GM12878 (cell line): Measurements from ENCODE around the gene DAAM2. TPM values are rescaled to one million over a fixed set of nuclear protein-coding genes. Genes with fewer than 3 reads are reported as not detected.

Experiments used
- ATAC-seq: fragments of 200-7000 bp; cut with Tn5 transposase; 3 replicates; pipeline ENCODE4 v1.9.1; 2020; ENCODE audit warnings: mild to moderate bottlenecking, moderate library complexity
- BruUV-seq: library from RNA; stranded (reverse); fragments of 400-500 nt; replicated peaks from 2 replicates; lab custom pipeline; 2021; lab: Mats Ljungman, UMichigan
- CTCF ChIA-PET: fragments of 300-600 bp; sonication (Branson Sonifier 250); formaldehyde crosslinking; extraction: SDS; loops from one replicate; lab custom pipeline; 2021; ENCODE audit warnings: inconsistent platforms; lab: Yijun Ruan, JAX
- POLR2A ChIA-PET: fragments of 350-600 bp; formaldehyde crosslinking; extraction: SDS; loops from one replicate; lab custom pipeline; 2021; ENCODE audit warnings: inconsistent platforms; lab: Charles Lee
- RAD21 ChIA-PET: fragments of 300-600 bp; sonication (Branson Sonifier 250); formaldehyde crosslinking; loops from one replicate; lab custom pipeline; 2023; ENCODE audit warnings: antibody characterized with exemption; ENCODE audit not compliant: unreplicated experiment; lab: Charles Lee
- SMC1A ChIA-PET: fragments of 300-600 bp; sonication (Branson Sonifier 250); formaldehyde crosslinking; loops from one replicate; lab custom pipeline; 2023; ENCODE audit not compliant: unreplicated experiment, uncharacterized antibody; lab: Charles Lee
- DNase-seq: peaks from one replicate; pipeline ENCODE4 v3.0.0-alpha.2; 2011; ENCODE audit warnings: low read depth, low spot score
- FAIRE-seq: peaks from 3 replicates; lab custom pipeline; 2011; peaks lifted over from hg19 to GRCh38; lab: Jason Lieb, UNC
- H2AFZ ChIP-seq: 2 replicates; pipeline ENCODE4 v1.6.0; 2011; ENCODE audit warnings: low read depth, low read length, control low read depth; ENCODE audit not compliant: control insufficient read depth
- H3K27ac ChIP-seq: 2 replicates; pipeline ENCODE4 v1.5.1; 2011; ENCODE audit warnings: control low read depth; ENCODE audit not compliant: control insufficient read depth, insufficient read depth
- H3K27me3 ChIP-seq, 2 experiments: replicated peaks in 1 of 2; 2 replicates each; pipeline versions ENCODE4 v1.6.0 to v1.6.1; 2011; ENCODE audit warnings: low read length in 1 of 2; ENCODE audit not compliant: control insufficient read depth in 2 of 2, insufficient read depth in 2 of 2
- H3K36me3 ChIP-seq, 2 experiments: 2 replicates each; pipeline ENCODE4 v1.5.1; 2011; ENCODE audit warnings: low read length in 1 of 2; ENCODE audit not compliant: control insufficient read depth in 2 of 2, insufficient read depth in 2 of 2
- H3K4me1 ChIP-seq: 2 replicates; pipeline ENCODE4 v1.6.1; 2011; ENCODE audit warnings: mild to moderate bottlenecking, low read length, moderate library complexity, mixed read lengths; ENCODE audit not compliant: control insufficient read depth, insufficient read depth
- H3K4me2 ChIP-seq: 2 replicates; pipeline ENCODE4 v1.6.0; 2011; ENCODE audit warnings: control low read depth; ENCODE audit not compliant: control insufficient read depth, insufficient read depth
- H3K4me3 ChIP-seq: fragments of 200-600 bp; sonication (generic); 2 replicates; pipeline ENCODE4 v1.5.1; 2016
- H3K79me2 ChIP-seq: 2 replicates; pipeline ENCODE4 v1.6.0; 2011; ENCODE audit warnings: low read length; ENCODE audit not compliant: control insufficient read depth, insufficient read depth
- H3K9ac ChIP-seq: 2 replicates; pipeline ENCODE4 v1.8.0; 2011; ENCODE audit warnings: low read length, control low read depth, mixed read lengths; ENCODE audit not compliant: control insufficient read depth, insufficient read depth
- H3K9me3 ChIP-seq: replicated peaks from 3 replicates; pipeline ENCODE4 v1.5.1; 2011; ENCODE audit warnings: mild to moderate bottlenecking, low read length; ENCODE audit not compliant: control insufficient read depth, insufficient read depth
- H4K20me1 ChIP-seq: 2 replicates; pipeline ENCODE4 v1.6.0; 2011; ENCODE audit not compliant: control insufficient read depth, insufficient read depth
- BRCA1 ChIP-seq: IDR thresholded peaks from 2 replicates; pipeline ENCODE4 v1.6.1; 2011; ENCODE audit warnings: low read depth, low read length, improper control_type of control experiment
- CBFB ChIP-seq: IDR thresholded peaks from 2 replicates; pipeline ENCODE4 v1.6.1; 2016; ENCODE audit warnings: antibody characterized with exemption, low read depth
- CHD2 ChIP-seq: IDR thresholded peaks from 2 replicates; pipeline ENCODE4 v1.6.1; 2011; ENCODE audit warnings: low read depth, low read length, improper control_type of control experiment, borderline replicate concordance
- E4F1 ChIP-seq: fragments of 450-650 bp; IDR thresholded peaks from 2 replicates; pipeline ENCODE4 v1.6.1; 2018; ENCODE audit warnings: borderline replicate concordance, mild to moderate bottlenecking; ENCODE audit not compliant: partially characterized antibody
- FOXM1 ChIP-seq: IDR thresholded peaks from 2 replicates; pipeline ENCODE4 v1.6.1; 2012; ENCODE audit warnings: low read depth, mild to moderate bottlenecking, inconsistent platforms, low read length, moderate library complexity
- JUND ChIP-seq: IDR thresholded peaks from 2 replicates; pipeline ENCODE4 v1.6.1; 2012; ENCODE audit warnings: low read depth, mild to moderate bottlenecking, low read length, improper control_type of control experiment, moderate library complexity
- MYC ChIP-seq: IDR thresholded peaks from 2 replicates; pipeline ENCODE4 v1.6.1; 2011; ENCODE audit warnings: mild to moderate bottlenecking, low read length, moderate library complexity, inconsistent platforms; ENCODE audit not compliant: insufficient read depth, insufficient replicate concordance, insufficient read length, severe bottlenecking
- NKRF ChIP-seq: fragments of 450-650 bp; conservative IDR thresholded peaks from 2 replicates; pipeline ENCODE4 v1.6.1; 2017; ENCODE audit warnings: mild to moderate bottlenecking, moderate library complexity
- REST ChIP-seq: IDR thresholded peaks from 2 replicates; pipeline ENCODE4 v1.6.1; 2012; ENCODE audit warnings: mild to moderate bottlenecking, low read depth, low read length
- RUNX3 ChIP-seq: IDR thresholded peaks from 2 replicates; pipeline ENCODE4 v1.6.1; 2012; ENCODE audit warnings: low read length, inconsistent platforms
- SRF ChIP-seq, 2 experiments: IDR thresholded peaks; 2 replicates each; pipeline ENCODE4 v1.6.1; 2011; ENCODE audit warnings: low read depth in 2 of 2, low read length in 2 of 2, mild to moderate bottlenecking in 1 of 2, moderate library complexity in 1 of 2
- SUZ12 ChIP-seq: fragments of 200-600 bp; sonication (generic); IDR thresholded peaks from one replicate; pipeline ENCODE4 v1.6.1; 2018; ENCODE audit warnings: antibody characterized with exemption, mild to moderate bottlenecking; ENCODE audit not compliant: unreplicated experiment
- USF2 ChIP-seq: IDR thresholded peaks from 2 replicates; pipeline ENCODE4 v1.6.1; 2011; ENCODE audit warnings: low read depth, low read length, improper control_type of control experiment, borderline replicate concordance
- ZNF207 ChIP-seq: fragments of 450-650 bp; IDR thresholded peaks from 2 replicates; pipeline ENCODE4 v1.6.1; 2014; ENCODE audit warnings: antibody characterized with exemption, mild to moderate bottlenecking, borderline replicate concordance
- WGBS: methylation state at CpG from one replicate; pipeline ENCODE4 v1.1.6; 2016; ENCODE audit warnings: low lambda C conversion rate; ENCODE audit not compliant: insufficient replicate concordance, insufficient coverage; ENCODE audit errors: missing lambda C conversion rate; 5-methylcytosine and 5-hydroxymethylcytosine counted together
- in situ Hi-C: fragments of 300-500 bp; cut with MboI; formaldehyde crosslinking; loops from 9 replicates; pipeline ENCODE4 v1.14.3; 2018; ENCODE audit warnings: mixed read lengths
- intact Hi-C: fragments of 100-400 bp; cut with micrococcal nuclease; formaldehyde crosslinking; loops from one replicate; pipeline ENCODE4 v1.14.2; 2022; ENCODE audit not compliant: unreplicated experiment
- polyA plus RNA-seq, 11 experiments: library from polyadenylated mRNA; depleted of rRNA in 4 of 11; unstranded in 6 of 11; stranded (reverse) in 5 of 11; fragments of >200 nt; fragmentation: Nextera tagmentation in 4 of 11; fragmentation: Illumina TruSeq in 1 of 11; extraction: Ambion mirVana in 4 of 11; extraction: Trizol in 1 of 11; gene quantifications; 1 replicate in 1 of 11; 2 replicates in 10 of 11; pipeline versions ENCODE4 v1.2.1 to v1.2.3, GENCODE V29; 2011 to 2016; ENCODE audit warnings: inconsistent platforms in 2 of 11, missing spikeins in 2 of 11, low read depth in 1 of 11
- total RNA-seq, 4 experiments: library from RNA; depleted of rRNA in 3 of 4; stranded (reverse); fragments of >200 nt in 3 of 4; fragmentation: Illumina TruSeq in 1 of 4; extraction: Trizol in 1 of 4; gene quantifications; 2 replicates each; pipeline versions ENCODE4 v1.2.1 to v1.2.3, GENCODE V29; 2013 to 2021

Gene DAAM2
- total and polyA plus RNA-seq, 10 of the 15 experiments (the other 5 are each of a cell fraction or from before 2014, with no cell fraction given): 0.05 to 0.22 TPM; not detected in 8

GRCh38 chr6:39907871-39908575 lies 115.8 kb downstream of the DAAM2 start:
- intact Hi-C loops: no loop called here
- TF ChIP-seq E4F1: no peak
- TF ChIP-seq CHD2: no peak
- TF ChIP-seq JUND: no peak
- no peak for TF ChIP-seq SUZ12
- no peak for TF ChIP-seq MYC
- TF ChIP-seq NKRF: no peak
- no peak for TF ChIP-seq SRF (IDR thresholded peaks at IDR 0.05; ENCODE audit: low read depth in 2 of 2, low read length in 2 of 2)
- no peak for TF ChIP-seq RUNX3
- no peak for TF ChIP-seq CBFB
- TF ChIP-seq BRCA1: no peak
- TF ChIP-seq ZNF207: no peak
- TF ChIP-seq FOXM1: no peak
- no peak for TF ChIP-seq USF2
- no peak for TF ChIP-seq REST

More at GRCh38 chr6:39907871-39908575, 115.8 kb downstream of the DAAM2 start:
- Histone ChIP-seq H3K4me3 (no peak overlapping the region), H3K4me1 (no peaks in the 10 kb centered on the region), H3K9me3 (no peaks in the 10 kb centered on the region), H3K9ac (no peak overlapping the region), H3K79me2 (no peaks in the 10 kb centered on the region), H3K27ac (no peak overlapping the region), H3K27me3 (no peaks in the 10 kb centered on the region; a peak in 1 of 4 replicates), H4K20me1 (no peaks in the 10 kb centered on the region), H3K36me3 (no peaks in the 10 kb centered on the region), H2AFZ (no peak overlapping the region), H3K4me2 (no peak overlapping the region)
- ChIA-PET RAD21 (no interaction called here), CTCF (interaction anchor here (0.7 kb wide), 1 partner anchor 538 kb away, joined by 3 read pairs; no protein-coding TSS in a partner anchor), POLR2A (no interaction called here), SMC1A (no interaction called here)
- DNase-seq (no peak), ATAC-seq (no peak), FAIRE-seq (no peak)
- 21% methylated on average over 5 of the region's 5 CpGs for WGBS
- in situ Hi-C loops: no loop called here
- no TSS peak for BruUV-seq
